GM13976 (cell line): ENCODE data around the gene SDC1.

Experiments used
- DNase-seq: peaks from one replicate; pipeline ENCODE4 v3.0.0; 2012; ENCODE audit warnings: low spot score
- in situ Hi-C: fragments of 300-500 bp; cut with MboI; formaldehyde crosslinking; loops from one replicate; pipeline ENCODE4 v1.12.0; 2022; ENCODE audit warnings: low sequenced_read_pairs, mixed read lengths, inconsistent platforms; ENCODE audit not compliant: unreplicated experiment
- TF ChIP-seq, protein P1 (sequence below): IDR thresholded peaks from 2 replicates; pipeline ENCODE4 v1.5.1; 2012; ENCODE audit warnings: borderline replicate concordance, mild to moderate bottlenecking; ENCODE audit not compliant: insufficient read depth; ENCODE audit errors: extremely low read depth, missing control alignments, control extremely low read depth

SDC1 gene

GRCh38 chr2:20194097-20195015 is 30.6 kb downstream of the SDC1 start:
- DNase-seq: no peak
- TF ChIP-seq, protein P1, sequence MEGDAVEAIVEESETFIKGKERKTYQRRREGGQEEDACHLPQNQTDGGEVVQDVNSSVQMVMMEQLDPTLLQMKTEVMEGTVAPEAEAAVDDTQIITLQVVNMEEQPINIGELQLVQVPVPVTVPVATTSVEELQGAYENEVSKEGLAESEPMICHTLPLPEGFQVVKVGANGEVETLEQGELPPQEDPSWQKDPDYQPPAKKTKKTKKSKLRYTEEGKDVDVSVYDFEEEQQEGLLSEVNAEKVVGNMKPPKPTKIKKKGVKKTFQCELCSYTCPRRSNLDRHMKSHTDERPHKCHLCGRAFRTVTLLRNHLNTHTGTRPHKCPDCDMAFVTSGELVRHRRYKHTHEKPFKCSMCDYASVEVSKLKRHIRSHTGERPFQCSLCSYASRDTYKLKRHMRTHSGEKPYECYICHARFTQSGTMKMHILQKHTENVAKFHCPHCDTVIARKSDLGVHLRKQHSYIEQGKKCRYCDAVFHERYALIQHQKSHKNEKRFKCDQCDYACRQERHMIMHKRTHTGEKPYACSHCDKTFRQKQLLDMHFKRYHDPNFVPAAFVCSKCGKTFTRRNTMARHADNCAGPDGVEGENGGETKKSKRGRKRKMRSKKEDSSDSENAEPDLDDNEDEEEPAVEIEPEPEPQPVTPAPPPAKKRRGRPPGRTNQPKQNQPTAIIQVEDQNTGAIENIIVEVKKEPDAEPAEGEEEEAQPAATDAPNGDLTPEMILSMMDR: no peak
- in situ Hi-C loops: no loop called here

- no peak for DNase-seq
- TF ChIP-seq, protein P1: no peak
- in situ Hi-C loops: no loop called here
Observed at GRCh38 chr2:20193185-20193584, 31.7 kb downstream of the SDC1 start.

DNA sequence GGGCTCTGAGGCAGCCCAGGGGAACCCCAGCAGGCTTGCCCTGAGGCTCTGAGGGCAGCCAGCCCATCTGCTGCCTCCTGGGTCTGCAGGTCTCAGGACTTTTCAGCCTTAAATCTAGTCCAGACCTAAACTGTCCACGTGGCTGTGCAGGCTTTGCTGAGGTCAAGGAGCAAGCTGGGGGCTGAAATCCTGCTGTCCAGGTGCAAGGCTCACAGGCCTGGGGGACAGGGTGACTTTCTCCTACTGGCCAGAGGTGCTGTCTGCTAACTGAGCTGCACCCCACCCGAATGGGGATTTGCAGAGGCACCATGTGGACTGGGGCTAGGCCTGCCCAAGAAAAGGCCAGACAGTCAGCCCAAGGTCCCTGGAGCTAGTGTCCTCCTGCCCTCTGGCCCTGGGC is 32.1 kb downstream of the SDC1 start:
- TF ChIP-seq, protein P1: no peak
- in situ Hi-C loops: no loop called here
- DNase-seq: no peak

GRCh38 chr2:20191714-20192569 is 33.0 kb downstream of the SDC1 start:
- TF ChIP-seq, protein P1: no peak
- in situ Hi-C loops: no loop called here
- no peak for DNase-seq

- TF ChIP-seq, protein P1: no peak
- in situ Hi-C loops: no loop called here
- DNase-seq: no peak
Observed at GRCh38 chr2:20190876-20191713, 33.8 kb downstream of the SDC1 start.

- DNase-seq: no peak
- in situ Hi-C loops: no loop called here
- TF ChIP-seq, protein P1: no peak
Observed at GRCh38 chr2:20190170-20190569, 34.8 kb downstream of the SDC1 start.
